Measurements from ENCODE around the gene CD300LD. TPM values are rescaled to one million over a fixed set of nuclear protein-coding genes. Genes with fewer than 3 reads are reported as not detected.
"Not testable (repeated sequence)": the region's sequence is repeated elsewhere in the genome, so short reads cannot be mapped to it uniquely, and the experiment has no call there.

The CD300LD gene
- total RNA-seq, 1 donor from 2014 or later: not detected

DNA sequence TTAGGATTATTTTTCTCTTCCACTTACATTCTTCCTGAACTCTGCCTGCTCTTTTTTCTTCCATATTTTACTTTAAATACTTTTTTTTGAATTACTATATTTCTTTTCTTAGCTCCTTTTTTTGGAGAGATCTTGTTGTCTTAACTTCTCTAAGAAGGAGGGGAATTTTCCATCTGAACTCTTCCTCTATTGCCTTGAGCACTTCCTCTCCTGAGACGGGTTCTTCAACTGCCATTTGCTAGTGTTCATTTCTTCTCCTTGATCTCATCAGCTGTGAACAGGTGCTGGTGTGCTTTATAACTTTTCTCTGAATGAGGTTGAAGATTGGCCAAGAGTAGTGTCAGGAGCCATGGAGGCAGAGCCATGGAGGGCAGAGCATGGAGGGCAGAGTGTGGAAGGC lies 15.1 kb upstream of the CD300LD start:
- no peak for DNase-seq (ENCODE audit: low read depth in 2 of 2)

DNA sequence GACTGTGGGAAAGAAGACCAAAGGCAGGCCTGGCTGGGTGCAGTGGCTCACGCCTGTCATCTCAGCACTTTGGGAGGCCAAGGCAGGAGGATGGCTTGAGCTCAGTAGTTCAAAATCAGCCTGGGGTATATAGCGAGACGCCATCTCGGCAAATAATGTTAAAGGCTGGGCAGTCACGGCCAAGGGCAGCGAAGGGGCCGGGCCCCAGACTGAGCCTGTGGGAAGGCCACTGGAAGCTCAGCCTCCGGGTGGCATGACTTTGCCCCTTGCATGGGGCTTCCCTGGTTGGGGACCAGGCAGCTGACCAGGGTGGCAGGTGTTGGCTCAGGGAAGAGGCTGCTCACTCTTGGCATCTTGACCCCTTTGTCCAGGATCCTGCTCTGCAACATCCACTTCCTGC lies 14.0 kb upstream of the CD300LD start:
- no peak for DNase-seq (ENCODE audit: low read depth in 2 of 2)

DNA sequence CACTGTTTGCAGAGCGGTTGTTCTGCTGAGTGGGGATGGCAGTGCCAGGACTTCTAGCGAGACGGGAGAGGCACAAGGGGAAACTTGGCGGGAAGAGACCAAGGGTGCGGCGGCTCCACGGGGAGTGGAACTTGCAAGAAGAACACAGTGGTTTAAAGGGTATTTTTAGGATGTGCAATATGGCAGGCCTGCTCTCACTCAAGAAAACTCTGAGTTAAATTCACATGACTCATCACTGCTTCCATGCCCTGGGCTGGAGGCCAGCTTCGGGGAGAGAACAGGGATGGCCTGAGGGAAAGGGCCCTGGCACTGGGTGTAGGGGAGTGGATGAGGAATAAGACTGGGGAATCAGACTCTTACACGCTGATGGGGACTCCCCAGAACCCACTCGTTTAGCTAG lies 13.3 kb upstream of the CD300LD start:
- no peak for DNase-seq (ENCODE audit: low read depth in 2 of 2)

DNA sequence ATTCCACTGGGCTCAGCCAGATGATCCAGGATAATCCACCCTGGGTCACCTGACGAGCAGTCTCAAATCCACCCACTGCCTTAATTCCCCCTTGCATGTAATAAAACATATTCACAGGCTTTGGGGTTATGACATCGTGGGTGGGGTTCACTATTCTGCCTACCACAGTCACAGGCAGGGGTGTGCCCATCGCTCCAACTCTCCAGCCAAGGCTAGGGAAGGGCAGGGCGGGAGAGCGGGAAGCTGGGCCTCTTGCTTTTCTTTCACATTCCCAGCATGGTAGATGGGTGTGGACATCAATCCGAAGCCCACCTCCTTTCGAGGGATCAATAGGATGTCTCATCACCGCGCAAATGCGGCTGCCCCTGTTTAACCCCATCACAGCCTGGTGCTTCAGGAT lies 12.7 kb upstream of the CD300LD start:
- DNase-seq (ENCODE audit: low read depth in 2 of 2): no peak

DNA sequence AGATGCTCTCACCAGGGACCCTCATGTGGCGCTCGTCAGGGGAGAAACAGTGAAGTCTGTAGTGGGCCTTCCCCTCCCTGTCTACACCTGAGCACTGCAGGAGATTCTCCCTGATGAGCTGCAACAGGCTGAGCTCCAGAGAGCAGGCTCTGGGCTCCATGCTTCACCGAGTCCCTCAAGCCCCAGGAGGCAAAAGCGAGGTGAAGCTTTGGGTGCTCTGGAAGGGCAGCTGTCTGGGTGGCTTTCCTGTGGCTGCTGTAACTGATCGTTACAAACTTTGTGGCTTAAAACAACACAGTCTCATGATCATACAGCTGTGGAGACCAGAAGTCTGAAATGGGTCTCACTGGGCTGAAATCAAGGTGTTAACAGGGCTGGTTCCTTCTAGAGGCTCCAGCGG lies 12.1 kb upstream of the CD300LD start:
- DNase-seq (ENCODE audit: low read depth in 2 of 2): no peak

DNA sequence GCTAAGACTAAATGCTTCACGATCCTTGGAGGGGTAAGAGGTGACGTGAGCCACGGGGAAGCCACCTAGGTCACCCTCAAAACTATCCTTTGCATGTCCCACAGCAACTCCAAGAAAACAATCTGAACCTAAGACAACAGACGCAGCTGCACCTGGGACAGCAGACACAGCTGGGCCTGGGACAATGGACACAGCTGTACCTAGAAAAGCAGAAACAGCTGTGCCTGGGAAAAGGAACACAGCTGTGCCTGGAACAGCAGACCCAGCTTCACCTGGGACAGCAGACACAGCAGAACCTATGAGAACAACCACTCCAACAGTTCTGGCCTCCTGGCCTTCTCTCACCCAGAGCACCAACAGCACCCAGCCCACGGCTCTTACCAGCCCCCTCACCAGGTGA lies 11.7 kb upstream of the CD300LD start:
- no peak for DNase-seq (ENCODE audit: low read depth in 2 of 2)

DNA sequence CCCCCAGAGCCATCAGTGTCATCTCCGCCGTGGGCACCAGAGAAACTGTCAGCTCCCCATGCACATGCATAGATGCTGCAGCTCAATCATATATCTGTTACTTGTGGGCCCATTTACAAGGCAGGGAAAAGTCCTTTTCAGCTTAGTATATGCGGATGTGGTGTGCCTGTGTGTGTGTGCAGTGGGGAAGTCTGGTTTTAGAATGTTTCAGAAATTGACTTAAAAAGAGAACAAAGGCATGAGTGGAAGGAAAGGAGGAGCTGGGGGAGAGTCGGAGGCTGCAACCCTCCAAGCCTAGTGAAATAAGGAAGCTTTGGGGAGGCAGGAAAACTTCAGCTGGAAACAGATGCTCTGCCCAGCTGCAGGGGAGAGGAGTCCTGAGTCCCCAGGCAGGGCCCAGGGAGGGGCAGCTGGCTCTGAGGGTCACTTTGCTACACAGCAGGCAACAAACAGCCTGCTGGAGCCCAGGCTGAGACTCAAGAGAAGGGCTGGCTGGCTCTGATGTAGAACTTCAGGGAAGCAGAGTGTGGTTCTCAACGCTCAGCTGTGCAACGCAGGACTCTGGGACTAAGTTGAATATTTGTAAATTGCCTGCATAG lies 11.1 kb upstream of the CD300LD start:
- DNase-seq (ENCODE audit: low read depth in 2 of 2): no peak

DNA sequence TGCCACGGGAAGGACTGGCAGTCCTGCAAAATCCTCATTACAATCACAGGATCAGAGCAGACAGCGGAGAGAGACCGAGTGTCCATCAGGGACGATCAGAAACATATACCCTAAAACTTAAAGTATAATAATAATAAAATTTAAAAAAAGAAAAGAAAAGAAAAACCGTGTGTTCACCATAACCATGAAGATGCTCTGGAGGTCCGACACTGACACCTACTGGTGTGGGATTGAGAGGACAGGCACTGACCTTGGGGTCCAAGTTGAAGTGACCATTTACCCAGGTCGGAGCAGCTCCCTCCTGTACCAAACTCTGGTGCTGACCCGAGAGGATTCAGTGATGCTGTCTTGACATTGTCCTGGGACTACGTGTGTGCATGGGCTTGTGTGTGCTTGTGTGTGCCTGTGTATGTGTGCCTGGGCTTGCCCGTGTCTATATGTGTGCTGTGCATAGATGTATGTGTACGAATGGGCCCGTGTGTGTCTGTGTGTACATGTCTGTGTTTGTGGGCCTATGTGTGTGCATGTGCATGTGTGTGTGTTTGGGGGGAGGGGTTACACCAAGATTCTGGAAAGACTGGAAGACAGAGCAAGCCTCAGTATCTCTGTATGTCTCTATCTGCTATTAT lies 10.0 kb upstream of the CD300LD start:
- DNase-seq (ENCODE audit: low read depth in 2 of 2): peak; percentile 17 to 38

DNA sequence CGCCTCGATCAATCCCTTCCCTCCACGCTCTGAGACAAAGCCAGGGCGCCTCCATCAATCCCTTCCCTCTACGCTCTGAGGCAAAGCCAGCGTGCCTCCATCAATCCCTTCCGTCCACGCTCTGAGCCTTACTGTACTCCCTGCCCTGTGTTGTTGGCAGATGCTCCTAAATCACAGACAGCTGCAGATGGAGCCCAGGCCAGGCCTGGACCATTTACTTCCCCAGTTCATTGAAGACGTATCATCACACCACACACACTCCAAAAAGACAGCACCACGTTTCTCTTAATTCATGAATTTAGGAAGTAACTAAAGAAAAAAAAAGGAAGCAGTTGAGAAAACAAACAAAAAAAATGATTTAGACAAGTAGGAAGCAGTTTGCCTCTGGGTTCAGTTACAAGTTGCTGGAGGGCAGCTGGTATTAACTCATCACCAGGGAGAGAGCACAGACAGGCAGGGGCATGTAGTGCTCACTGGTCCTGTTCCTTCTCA lies 7.4 kb upstream of the CD300LD start:
- no peak for DNase-seq (ENCODE audit: low read depth in 2 of 2)

DNA sequence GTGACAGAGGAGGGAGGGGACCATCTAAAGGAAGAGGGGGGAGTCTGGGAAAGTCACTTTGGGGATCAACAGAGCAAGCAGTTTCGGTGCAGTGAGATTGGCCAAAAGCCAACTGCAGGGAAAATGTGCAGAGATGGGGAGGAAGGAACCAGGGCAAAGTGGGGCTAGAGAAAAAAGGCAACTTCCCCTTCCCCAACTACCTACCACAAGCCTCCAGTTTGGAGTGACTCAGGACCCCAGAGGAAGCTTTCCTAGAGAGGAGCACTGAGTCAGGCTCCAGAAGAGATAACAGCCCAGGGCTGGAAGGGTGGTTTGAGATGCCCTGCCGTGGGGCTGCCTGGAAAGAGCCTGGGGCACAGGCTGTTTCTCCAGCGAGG lies 6.9 kb upstream of the CD300LD start:
- DNase-seq (ENCODE audit: low read depth in 2 of 2): no peak

DNA sequence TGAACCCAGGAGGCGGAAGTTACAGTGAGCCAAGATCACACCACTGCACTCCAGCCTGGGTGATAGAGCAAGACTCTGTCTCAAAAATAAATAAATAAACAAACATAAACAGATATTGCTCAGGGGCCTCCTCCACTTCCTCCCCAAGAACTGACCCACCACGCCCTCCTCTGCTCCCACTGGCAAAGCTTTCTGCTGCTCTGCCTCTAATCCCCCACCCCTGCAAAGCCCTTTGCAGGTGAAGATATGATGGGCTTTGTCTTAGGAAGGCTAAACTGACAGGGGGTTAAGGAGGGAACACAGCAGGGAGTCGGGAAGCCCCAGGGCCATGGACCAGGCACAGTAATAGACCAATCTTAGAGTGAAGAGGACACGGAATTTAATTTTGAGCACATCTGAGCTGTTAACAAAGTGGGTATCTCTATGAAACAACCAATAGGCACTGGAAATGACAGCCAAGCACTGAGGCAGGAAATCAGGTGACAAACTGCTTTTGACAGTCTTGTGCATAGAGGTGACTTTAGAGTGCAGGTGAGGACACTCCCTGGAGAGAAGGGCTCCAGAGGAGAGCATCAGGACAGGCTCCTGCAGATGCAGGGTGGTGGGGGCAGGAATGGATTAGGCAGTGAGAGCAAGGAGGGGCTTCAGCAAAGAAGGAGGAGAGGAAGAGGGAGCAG lies 6.4 kb upstream of the CD300LD start:
- no peak for DNase-seq (ENCODE audit: low read depth in 2 of 2)

DNA sequence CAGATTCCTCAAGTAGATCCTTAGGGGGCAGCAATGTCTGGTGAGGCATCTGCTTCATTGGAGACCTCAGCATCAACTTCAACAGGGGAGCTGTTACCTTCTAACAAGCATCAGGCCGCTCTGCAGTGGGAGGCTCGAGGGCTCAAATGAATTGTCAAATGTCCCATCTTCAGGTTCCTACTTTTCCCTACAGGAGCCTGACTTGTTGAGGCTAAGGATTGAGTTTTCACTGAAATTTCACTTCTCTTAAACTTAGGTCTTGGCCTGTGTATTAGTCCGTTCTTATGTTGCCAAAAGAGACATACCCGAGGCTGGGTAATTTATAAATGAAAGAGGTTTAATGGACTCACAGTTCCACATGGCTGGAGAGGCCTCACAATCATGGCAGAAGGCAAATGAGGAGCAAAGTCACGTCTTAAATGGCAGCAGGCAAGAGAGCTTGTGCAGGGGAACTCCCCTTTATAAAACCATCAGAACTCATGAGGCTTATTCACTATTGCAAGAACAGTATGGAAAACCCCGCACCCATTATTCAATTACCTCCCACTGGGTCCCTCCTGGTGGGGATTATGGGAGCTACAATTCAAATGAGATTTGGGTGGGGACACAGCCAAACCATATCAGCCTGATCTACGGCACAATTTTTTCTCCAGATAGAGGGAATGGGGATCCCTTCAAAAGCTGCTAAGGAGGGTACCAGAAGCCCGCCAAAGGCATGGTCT lies 5.1 kb upstream of the CD300LD start:
- no peak for DNase-seq (ENCODE audit: low read depth in 2 of 2)

DNA sequence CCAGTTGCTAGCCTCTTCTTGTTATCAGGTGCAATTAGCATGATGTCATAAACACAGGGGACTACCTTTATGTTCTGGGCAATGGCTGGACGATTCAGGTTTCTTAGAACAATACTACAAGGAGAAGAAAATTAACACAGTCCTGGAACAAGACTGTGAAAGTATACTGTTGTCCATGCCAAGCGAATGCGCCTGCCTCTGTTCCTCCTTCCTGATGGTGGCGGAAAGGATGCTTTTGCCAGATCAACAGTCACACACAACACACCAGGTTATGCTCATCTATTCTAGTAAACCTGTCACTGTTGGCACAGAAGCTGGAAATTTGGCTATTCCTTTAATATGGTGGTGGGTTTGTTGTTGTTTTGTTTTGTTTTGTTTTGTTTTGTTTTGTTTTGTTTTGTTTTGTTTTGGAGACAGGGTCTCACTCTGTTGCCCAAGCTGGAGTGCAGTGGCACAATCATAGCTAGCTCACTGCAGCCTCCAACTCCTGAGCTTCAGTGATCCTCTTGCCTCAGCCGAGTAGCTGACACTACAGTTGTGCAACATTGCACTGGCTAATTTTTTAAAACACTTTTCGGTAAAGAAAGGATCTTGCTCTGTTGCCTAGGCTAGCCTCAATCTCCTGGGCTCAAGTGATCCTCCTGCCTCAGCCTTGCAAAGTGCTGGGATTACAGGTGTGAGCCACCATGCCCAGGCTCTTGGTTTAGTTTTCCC lies 3.1 kb upstream of the CD300LD start:
- DNase-seq (ENCODE audit: low read depth in 2 of 2): no peak

DNA sequence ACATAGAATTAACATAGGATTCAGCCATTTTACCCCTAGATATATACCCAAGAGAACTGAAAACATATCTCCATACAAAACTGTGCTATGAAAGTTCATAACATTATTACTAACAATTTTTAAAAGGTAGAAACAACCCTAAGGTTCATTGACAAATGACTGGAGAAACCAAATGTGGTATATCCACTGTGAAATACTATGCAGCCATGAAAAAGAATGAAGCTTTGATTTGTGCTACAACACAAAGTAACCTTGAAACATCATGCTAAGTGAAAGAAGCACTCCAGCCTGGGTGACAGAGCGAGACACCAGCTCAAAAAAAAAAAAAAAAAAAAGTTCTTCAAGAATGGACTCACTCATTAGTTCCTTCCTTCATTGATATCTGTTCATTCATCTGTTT lies 580 bp downstream of the CD300LD start:
- no peak for DNase-seq (ENCODE audit: low read depth in 2 of 2)

DNA sequence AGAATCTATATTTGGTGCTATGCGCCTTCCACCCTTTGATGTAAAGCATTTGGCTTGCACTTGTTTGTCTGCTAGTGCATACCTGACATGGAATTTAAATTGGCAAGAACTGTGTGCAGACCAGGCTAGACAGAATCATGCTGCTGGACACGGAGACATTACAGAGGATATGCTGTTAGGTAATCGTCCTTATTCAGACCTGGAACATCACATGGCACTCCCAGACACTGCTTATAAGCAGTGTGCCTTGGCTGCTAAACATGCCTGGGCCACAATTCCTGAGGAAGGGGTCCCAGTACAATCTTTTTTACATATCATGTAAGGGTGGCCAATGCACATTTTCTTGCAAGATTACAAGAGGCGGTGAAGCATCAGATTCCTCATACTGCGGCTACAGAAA lies 6.4 kb downstream of the CD300LD start:
- DNase-seq (ENCODE audit: low read depth in 2 of 2): no peak

DNA sequence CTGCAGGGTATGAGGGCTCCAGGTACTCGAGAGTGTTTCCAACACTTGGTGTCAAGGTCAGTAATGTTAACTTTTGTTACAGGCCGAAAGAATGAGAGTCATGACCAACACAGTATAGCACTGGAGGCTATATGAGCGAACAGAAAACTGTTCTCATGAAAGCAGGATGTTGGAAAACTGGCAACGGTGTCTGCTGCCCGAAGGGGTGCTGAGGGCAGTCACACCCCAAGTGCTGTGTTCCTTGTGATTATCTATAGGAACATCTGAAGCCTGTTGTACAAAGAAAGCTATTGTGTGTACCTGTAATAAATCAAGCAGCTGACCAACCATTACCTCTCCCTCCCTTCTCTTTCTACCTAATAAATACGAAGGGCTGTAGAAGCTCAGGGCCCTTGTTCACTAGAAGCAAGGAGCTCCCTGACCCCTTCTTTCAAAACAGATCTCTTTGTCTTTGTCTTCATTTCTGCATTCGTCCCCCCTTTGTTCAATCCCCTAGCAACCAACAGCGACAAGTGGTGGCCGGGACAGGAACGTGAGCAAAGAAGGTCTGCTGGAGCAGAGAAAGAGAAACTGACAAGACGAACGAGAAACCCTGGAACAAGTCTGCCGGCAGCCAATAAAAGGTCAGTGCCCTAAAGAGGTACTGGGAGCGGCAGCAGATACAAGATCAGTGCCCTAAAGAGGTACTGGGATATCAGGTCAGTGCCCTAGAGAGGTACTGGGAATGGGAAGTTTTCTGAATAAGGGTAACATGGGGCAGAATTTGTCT lies 7.6 kb downstream of the CD300LD start:
- DNase-seq (ENCODE audit: low read depth in 2 of 2): no peak

DNA sequence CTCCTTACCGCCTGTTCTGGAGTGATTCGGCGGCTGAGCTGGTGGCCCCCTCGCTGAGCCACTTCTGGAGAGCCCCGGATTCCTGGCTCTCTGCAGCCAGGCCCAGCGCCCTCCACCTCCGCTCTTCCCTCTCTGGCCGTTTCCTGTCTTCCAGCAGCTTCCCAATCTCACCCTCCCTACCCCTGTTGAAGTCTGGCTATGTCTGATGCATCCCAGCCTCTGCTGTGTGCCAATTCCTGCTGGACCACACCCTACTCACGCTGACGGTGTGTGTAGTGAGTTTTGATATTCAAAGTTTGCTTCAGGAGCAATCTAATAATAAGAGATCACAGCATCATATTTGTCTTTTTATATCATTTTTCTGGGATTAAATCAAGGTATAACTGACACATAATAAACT lies 9.4 kb downstream of the CD300LD start:
- DNase-seq (ENCODE audit: low read depth in 2 of 2): no peak

DNA sequence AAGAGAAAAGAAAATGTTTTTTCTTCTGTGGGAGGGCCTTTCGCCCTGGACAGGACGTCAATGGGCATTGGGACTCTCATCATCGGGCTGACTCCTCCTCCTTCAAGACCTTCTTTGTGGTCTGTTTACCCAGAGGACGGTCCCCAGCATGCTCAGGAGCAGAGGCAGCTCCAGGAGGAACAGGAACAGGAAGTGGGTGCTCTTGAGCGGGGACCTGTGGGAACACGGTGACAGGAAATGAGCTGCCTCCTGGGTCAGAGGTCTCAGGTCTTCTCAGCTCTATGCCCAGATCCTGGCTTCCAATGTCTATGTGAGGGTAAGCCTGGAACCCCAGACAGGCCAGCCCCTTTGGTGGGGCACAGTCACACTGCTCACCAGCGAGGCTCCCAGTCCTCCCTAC lies 12.2 kb downstream of the CD300LD start:
- no peak for DNase-seq (ENCODE audit: low read depth in 2 of 2)

DNA sequence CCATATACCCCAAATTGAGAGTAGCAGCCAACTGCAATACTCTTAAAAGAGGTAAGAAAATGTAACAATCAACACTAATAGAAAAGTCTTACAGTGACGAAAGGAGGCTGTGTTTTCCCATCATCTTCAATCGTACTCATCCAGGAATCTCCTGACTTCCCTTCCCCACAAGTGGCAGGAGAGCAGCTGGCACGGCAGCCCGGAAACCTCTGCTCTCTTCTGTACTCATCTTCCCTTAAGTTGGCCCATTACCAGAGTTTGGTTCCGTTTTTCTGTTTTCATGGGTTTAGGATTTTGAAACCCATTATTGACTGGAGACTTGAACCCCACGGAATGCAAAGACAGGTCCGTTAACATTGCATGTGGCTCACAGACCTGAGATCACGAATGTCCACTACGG lies 13.1 kb downstream of the CD300LD start:
- no peak for DNase-seq (ENCODE audit: low read depth in 2 of 2)

DNA sequence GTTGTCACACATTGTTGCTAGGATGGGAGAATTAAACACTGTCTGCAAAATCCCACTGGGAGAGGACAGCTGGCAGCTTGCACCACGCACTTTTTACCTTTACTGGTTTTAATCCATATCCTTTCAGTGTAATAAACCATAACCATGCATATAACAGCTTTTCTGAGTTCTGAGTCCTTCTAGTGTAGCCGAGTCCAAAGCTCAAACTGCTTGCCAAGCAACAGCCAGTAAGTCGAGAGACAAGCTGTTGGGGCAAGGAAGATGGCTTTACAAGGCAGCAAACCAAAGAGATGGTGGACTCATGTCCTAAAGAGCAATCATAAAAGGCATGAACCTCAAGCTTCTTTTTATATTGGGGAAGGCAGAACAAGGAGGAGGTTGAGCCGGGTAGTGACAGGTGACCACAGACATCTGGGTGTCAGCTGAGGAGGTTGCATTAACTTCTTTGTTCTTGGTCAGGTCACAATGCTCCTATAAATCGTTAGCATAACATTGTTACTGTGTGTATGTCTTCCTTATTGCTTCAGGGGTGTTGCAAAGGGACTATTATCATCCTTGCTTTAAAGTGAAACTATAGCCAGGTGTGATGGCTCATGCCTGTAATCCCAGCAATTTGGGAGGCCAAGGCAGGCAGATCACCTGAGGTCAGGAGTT lies 17.5 kb downstream of the CD300LD start:
- DNase-seq (ENCODE audit: low read depth in 2 of 2): no peak

DNA sequence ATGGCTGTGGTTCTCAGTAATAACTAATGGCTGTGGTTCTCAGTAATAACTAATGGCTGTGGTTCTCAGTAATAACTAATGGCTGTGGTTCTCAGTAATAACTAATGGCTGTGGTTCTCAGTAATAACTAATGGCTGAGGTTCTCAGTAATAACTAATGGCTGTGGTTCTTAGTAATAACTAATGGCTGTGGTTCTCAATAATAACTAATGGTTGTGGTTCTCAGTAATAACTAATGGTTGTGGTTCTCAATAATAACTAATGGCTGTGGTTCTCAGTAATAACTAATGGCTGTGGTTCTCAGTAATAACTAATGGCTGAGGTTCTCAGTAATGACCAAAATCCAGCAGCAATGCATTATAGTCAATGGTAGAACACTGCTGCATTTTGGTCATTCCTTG lies 18.4 kb downstream of the CD300LD start:
- DNase-seq (ENCODE audit: low read depth in 2 of 2): not testable (repeated sequence)
